NB4 (cell line): ENCODE measurements around the gene KRT4.

Experiments
- DNase-seq: peaks from one replicate; pipeline ENCODE4 v3.0.0; 2010; ENCODE audit warnings: low read depth
- H3K4me3 ChIP-seq: one replicate; pipeline ENCODE4 v1.5.1; 2011; ENCODE audit warnings: mild to moderate bottlenecking, low read depth, low read length, moderate library complexity
- MYC ChIP-seq: IDR thresholded peaks from 2 replicates; pipeline ENCODE4 v1.6.1; 2011; ENCODE audit warnings: low read depth, low read length
- POLR2A ChIP-seq: IDR thresholded peaks from 2 replicates; pipeline ENCODE4 v1.6.1; 2011; ENCODE audit warnings: mild to moderate bottlenecking; ENCODE audit not compliant: insufficient read length; ENCODE audit errors: extremely low read depth
- TF ChIP-seq, protein P1 (sequence below): IDR thresholded peaks from one replicate; pipeline ENCODE4 v1.5.1; 2012; ENCODE audit warnings: low read depth, low read length
- TF ChIP-seq, protein P2 (sequence below): IDR thresholded peaks from 2 replicates; pipeline ENCODE4 v1.6.1; 2011; ENCODE audit warnings: low read depth, low read length

KRT4 gene

DNA sequence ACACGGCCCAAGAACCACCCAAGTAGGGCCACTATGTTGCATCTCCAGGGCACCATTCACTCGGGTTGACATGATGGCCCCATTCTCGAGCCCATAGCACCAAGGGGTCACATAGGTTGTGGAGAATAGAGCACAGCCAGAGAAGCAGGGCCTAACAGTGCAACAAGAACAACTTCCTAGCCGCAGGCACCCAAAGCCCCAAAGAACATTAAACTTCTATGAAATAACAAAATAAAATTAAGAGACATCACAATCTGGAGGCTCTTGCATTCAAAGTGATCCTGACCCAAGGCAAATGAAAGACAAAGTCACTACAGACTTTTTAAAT, 1.9 kb downstream of the KRT4 start:
- DNase-seq, result no peak
- TF ChIP-seq, protein P1, sequence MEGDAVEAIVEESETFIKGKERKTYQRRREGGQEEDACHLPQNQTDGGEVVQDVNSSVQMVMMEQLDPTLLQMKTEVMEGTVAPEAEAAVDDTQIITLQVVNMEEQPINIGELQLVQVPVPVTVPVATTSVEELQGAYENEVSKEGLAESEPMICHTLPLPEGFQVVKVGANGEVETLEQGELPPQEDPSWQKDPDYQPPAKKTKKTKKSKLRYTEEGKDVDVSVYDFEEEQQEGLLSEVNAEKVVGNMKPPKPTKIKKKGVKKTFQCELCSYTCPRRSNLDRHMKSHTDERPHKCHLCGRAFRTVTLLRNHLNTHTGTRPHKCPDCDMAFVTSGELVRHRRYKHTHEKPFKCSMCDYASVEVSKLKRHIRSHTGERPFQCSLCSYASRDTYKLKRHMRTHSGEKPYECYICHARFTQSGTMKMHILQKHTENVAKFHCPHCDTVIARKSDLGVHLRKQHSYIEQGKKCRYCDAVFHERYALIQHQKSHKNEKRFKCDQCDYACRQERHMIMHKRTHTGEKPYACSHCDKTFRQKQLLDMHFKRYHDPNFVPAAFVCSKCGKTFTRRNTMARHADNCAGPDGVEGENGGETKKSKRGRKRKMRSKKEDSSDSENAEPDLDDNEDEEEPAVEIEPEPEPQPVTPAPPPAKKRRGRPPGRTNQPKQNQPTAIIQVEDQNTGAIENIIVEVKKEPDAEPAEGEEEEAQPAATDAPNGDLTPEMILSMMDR, result no peak
- TF ChIP-seq MYC (no peak), POLR2A (no peak)
- TF ChIP-seq, protein P2, sequence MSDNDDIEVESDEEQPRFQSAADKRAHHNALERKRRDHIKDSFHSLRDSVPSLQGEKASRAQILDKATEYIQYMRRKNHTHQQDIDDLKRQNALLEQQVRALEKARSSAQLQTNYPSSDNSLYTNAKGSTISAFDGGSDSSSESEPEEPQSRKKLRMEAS, result no peak
- H3K4me3 ChIP-seq, result no peak overlapping the region

- no peak overlapping the region for H3K4me3 ChIP-seq
- DNase-seq, result no peak
- TF ChIP-seq, protein P1, result no peak
- TF ChIP-seq, protein P2, result no peak
- TF ChIP-seq MYC (no peak), POLR2A (no peak)
Measured at GRCh38 chr12:52811191-52812072, 2.5 kb downstream of the KRT4 start.

DNA sequence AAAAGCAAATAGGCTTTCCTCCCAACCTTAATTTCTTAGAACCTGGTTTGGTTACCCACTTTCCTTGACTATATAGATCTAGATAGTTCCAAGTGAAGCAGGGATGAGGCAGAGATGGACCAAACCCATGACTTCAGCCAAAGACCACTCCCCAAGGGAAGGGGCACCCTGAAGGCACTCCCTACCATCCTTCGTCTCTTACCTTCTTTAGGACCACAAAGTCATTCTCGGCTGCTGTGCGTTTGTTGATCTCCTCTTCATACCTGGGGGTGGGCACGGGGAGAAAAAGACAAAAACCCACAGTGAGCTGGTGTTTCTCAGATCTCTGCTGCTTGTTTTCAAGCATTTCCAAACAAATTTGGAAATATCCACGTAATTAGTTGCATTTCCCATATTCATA, 3.4 kb downstream of the KRT4 start:
- TF ChIP-seq, protein P2, result no peak
- TF ChIP-seq, protein P1, result no peak
- TF ChIP-seq POLR2A, result no peak
- no peak for TF ChIP-seq MYC
- H3K4me3 ChIP-seq, result no peak overlapping the region
- no peak for DNase-seq

GRCh38 chr12:52809166-52809565, 4.8 kb downstream of the KRT4 start:
- TF ChIP-seq MYC, result no peak
- TF ChIP-seq, protein P1, result no peak
- no peak for TF ChIP-seq POLR2A
- TF ChIP-seq, protein P2, result no peak
- no peak for DNase-seq

DNA sequence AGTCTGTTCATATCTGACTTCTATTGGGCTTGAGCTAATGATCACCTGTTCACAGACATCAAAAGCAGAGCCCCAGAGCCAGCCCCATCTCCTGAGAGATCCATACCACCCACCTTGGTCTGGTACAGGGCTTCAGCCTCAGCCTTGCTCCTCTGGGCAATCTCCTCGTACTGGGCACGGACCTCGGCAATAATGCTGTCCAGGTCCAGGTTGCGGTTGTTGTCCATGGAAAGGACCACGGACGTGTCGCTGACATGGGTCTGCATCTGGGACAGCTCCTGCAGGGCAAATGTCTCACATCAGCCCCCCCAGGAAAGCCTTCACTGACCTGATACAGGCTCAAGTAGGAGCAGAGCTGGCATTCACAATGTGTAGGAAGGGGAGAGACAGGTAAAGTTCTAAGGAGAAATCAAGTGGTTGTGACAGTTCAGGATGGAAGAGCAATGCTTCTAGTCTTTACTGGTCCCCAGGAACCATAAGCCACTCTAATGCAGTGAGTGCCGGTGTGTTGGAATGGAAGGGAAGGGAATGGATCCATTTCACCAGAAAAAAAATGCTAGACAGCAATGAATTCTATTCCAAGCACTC, 5.2 kb downstream of the KRT4 start:
- no peak for DNase-seq
- H3K4me3 ChIP-seq, result no peak overlapping the region
- TF ChIP-seq, protein P1, result no peak
- TF ChIP-seq, protein P2, result no peak
- TF ChIP-seq MYC, result no peak

More at GRCh38 chr12:52809166-52809565, 4.8 kb downstream of the KRT4 start:
- no peak overlapping the region for H3K4me3 ChIP-seq
